ENCODE measurements around the gene CALCOCO1. TPM values are rescaled to one million over a fixed set of nuclear protein-coding genes. Genes with fewer than 3 reads are reported as not detected.

Gene CALCOCO1
- total and polyA plus RNA-seq, 10 of the 15 experiments (the other 5 are each of a cell fraction or from before 2014, with no cell fraction given): 2.8 to 55.9 (median 13.7) TPM

DNA sequence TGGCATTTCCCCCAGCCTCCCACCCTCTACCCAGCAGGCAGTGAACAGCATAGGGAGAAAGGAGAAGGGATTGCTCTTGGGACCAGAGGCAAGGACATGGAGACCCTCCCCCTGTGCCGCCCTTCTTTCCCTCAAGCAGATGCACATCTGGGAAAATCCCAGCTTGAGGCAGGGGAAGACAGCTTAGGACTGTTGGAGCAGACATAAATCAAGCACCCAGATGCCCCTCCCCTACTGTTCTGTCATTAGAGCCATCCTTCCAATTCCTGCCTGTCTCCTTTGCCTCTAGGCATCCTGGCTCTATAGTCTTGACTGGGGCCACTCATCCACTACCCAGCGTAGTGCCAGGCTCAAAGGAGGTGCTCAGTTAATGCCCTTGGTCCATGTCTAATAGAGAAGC lies 32.0 kb upstream of the CALCOCO1 start:
- Histone ChIP-seq H3K9me3 (replicated peaks; ENCODE audit: control insufficient read depth, insufficient read depth, low read length) (no peaks in the 10 kb centered on the region), H3K9ac (ENCODE audit: control insufficient read depth, insufficient read depth, low read length) (no peak overlapping the region), H3K36me3 (ENCODE audit: control insufficient read depth in 2 of 2, insufficient read depth in 2 of 2, low read length in 1 of 2) (no peaks in the 10 kb centered on the region), H3K27ac (ENCODE audit: control insufficient read depth, insufficient read depth) (no peak overlapping the region), H3K4me1 (ENCODE audit: control insufficient read depth, insufficient read depth, low read length) (peaks cover 31% of the 10 kb centered on the region), H2AFZ (ENCODE audit: control insufficient read depth, low read depth, low read length) (no peak overlapping the region), H3K4me3 (no peak overlapping the region), H3K4me2 (ENCODE audit: control insufficient read depth, insufficient read depth) (no peak overlapping the region), H3K27me3 (replicated peaks in 1 of 2; ENCODE audit: control insufficient read depth in 2 of 2, insufficient read depth in 2 of 2, low read length in 1 of 2) (peaks cover 0 to 5% of the 10 kb centered on the region in 2 experiments; a peak in 1 of 4 replicates), H4K20me1 (ENCODE audit: control insufficient read depth, insufficient read depth) (no peaks in the 10 kb centered on the region), H3K79me2 (ENCODE audit: control insufficient read depth, insufficient read depth, low read length) (no peaks in the 10 kb centered on the region)
- in situ Hi-C loops (cut with MboI) (no loop called here), intact Hi-C loops (cut with micrococcal nuclease; ENCODE audit: unreplicated experiment) (loop anchor here (10.0 kb wide), 1 partner anchor 446 kb away; no protein-coding TSS in a partner anchor)
- FAIRE-seq (no peak), ATAC-seq (no peak), DNase-seq (ENCODE audit: low read depth, low spot score) (no peak)
- ChIA-PET RAD21 (ENCODE audit: unreplicated experiment) (interaction anchor here (3.5 kb wide), 1 partner anchor 13 kb away, joined by 19 read pairs; no protein-coding TSS in a partner anchor), POLR2A (no interaction called here), SMC1A (ENCODE audit: uncharacterized antibody, unreplicated experiment) (no interaction called here), CTCF (interaction anchor here (0.6 to 11.1 kb wide), 4 partner anchors 10 to 228 kb away, joined by 3 to 443 read pairs (median 4); no protein-coding TSS in a partner anchor)
- 61% methylated on average over 2 of the region's 2 CpGs for whole genome bisulfite sequencing (ENCODE audit: insufficient coverage, insufficient replicate concordance, low lambda C conversion rate, missing lambda C conversion rate)
- BruUV-seq (replicated peaks): no TSS peak
- TF ChIP-seq, protein P1, sequence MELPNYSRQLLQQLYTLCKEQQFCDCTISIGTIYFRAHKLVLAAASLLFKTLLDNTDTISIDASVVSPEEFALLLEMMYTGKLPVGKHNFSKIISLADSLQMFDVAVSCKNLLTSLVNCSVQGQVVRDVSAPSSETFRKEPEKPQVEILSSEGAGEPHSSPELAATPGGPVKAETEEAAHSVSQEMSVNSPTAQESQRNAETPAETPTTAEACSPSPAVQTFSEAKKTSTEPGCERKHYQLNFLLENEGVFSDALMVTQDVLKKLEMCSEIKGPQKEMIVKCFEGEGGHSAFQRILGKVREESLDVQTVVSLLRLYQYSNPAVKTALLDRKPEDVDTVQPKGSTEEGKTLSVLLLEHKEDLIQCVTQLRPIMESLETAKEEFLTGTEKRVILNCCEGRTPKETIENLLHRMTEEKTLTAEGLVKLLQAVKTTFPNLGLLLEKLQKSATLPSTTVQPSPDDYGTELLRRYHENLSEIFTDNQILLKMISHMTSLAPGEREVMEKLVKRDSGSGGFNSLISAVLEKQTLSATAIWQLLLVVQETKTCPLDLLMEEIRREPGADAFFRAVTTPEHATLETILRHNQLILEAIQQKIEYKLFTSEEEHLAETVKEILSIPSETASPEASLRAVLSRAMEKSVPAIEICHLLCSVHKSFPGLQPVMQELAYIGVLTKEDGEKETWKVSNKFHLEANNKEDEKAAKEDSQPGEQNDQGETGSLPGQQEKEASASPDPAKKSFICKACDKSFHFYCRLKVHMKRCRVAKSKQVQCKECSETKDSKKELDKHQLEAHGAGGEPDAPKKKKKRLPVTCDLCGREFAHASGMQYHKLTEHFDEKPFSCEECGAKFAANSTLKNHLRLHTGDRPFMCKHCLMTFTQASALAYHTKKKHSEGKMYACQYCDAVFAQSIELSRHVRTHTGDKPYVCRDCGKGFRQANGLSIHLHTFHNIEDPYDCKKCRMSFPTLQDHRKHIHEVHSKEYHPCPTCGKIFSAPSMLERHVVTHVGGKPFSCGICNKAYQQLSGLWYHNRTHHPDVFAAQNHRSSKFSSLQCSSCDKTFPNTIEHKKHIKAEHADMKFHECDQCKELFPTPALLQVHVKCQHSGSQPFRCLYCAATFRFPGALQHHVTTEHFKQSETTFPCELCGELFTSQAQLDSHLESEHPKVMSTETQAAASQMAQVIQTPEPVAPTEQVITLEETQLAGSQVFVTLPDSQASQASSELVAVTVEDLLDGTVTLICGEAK (IDR thresholded peaks at IDR 0.05; ENCODE audit: borderline replicate concordance): no peak
- no peak for TF ChIP-seq SIN3A (IDR thresholded peaks at IDR 0.05; ENCODE audit: low read depth, low read length)
- no peak for TF ChIP-seq ESRRA (IDR thresholded peaks at IDR 0.05; ENCODE audit: low read length)
- TF ChIP-seq SUZ12 (IDR thresholded peaks at IDR 0.05; ENCODE audit: unreplicated experiment): no peak
- TF ChIP-seq, protein P2, sequence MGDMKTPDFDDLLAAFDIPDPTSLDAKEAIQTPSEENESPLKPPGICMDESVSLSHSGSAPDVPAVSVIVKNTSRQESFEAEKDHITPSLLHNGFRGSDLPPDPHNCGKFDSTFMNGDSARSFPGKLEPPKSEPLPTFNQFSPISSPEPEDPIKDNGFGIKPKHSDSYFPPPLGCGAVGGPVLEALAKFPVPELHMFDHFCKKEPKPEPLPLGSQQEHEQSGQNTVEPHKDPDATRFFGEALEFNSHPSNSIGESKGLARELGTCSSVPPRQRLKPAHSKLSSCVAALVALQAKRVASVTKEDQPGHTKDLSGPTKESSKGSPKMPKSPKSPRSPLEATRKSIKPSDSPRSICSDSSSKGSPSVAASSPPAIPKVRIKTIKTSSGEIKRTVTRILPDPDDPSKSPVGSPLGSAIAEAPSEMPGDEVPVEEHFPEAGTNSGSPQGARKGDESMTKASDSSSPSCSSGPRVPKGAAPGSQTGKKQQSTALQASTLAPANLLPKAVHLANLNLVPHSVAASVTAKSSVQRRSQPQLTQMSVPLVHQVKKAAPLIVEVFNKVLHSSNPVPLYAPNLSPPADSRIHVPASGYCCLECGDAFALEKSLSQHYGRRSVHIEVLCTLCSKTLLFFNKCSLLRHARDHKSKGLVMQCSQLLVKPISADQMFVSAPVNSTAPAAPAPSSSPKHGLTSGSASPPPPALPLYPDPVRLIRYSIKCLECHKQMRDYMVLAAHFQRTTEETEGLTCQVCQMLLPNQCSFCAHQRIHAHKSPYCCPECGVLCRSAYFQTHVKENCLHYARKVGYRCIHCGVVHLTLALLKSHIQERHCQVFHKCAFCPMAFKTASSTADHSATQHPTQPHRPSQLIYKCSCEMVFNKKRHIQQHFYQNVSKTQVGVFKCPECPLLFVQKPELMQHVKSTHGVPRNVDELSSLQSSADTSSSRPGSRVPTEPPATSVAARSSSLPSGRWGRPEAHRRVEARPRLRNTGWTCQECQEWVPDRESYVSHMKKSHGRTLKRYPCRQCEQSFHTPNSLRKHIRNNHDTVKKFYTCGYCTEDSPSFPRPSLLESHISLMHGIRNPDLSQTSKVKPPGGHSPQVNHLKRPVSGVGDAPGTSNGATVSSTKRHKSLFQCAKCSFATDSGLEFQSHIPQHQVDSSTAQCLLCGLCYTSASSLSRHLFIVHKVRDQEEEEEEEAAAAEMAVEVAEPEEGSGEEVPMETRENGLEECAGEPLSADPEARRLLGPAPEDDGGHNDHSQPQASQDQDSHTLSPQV (IDR thresholded peaks at IDR 0.05): no peak
- TF ChIP-seq, protein P3, sequence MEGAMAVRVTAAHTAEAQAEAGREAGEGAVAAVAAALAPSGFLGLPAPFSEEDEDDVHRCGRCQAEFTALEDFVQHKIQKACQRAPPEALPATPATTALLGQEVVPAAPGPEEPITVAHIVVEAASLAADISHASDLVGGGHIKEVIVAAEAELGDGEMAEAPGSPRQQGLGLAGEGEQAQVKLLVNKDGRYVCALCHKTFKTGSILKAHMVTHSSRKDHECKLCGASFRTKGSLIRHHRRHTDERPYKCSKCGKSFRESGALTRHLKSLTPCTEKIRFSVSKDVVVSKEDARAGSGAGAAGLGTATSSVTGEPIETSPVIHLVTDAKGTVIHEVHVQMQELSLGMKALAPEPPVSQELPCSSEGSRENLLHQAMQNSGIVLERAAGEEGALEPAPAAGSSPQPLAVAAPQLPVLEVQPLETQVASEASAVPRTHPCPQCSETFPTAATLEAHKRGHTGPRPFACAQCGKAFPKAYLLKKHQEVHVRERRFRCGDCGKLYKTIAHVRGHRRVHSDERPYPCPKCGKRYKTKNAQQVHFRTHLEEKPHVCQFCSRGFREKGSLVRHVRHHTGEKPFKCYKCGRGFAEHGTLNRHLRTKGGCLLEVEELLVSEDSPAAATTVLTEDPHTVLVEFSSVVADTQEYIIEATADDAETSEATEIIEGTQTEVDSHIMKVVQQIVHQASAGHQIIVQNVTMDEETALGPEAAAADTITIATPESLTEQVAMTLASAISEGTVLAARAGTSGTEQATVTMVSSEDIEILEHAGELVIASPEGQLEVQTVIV (IDR thresholded peaks at IDR 0.05; ENCODE audit: borderline replicate concordance, partially characterized antibody): no peak
- TF ChIP-seq, protein P4, sequence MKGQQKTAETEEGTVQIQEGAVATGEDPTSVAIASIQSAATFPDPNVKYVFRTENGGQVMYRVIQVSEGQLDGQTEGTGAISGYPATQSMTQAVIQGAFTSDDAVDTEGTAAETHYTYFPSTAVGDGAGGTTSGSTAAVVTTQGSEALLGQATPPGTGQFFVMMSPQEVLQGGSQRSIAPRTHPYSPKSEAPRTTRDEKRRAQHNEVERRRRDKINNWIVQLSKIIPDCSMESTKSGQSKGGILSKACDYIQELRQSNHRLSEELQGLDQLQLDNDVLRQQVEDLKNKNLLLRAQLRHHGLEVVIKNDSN (IDR thresholded peaks at IDR 0.05; ENCODE audit: borderline replicate concordance, extremely low read length, insufficient read depth, low read depth, low read length): no peak
- TF ChIP-seq TCF12 (IDR thresholded peaks at IDR 0.05; ENCODE audit: low read depth, low read length): no peak
- TF ChIP-seq CHD1 (IDR thresholded peaks at IDR 0.05; ENCODE audit: low read depth, low read length): no peak

All from GM12878 (cell line).